ENCODE data around the gene DPCD.

DNA sequence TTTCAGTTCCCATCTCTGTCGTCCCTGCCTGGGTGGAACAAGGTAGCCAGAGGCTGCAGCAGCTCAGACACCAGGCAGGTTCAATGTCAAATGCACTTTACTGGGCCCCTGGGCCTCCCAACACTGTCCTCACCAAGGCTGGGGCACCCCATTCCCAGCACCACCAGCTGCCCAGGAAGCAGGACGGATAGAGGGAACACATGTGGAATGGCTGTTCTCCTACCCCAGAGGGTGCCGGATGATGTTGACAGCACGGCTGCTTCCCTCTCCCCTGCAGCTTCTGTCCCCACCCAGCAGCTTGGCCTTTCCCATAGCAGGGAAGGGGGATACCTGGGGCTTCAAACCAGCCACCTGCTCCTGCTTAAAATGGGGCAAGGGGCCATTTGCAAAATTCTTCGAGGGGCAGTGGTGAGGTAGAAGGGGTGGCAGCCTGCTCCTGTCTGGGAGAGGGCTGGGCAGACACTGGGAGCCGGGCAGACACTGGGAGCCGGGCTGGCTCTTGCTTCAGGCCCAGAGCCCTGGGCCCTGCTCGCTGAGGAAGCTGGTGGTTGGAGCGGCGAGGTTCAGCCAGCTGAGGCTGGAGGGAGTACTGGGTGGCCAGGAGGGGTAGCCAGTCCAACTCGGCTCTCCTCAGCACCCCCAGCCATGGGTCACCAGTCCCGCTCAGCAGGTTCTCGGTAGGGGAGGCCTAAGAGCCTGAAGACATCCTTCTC is 9.2 kb upstream of the DPCD start:
- TF ChIP-seq, protein P1, sequence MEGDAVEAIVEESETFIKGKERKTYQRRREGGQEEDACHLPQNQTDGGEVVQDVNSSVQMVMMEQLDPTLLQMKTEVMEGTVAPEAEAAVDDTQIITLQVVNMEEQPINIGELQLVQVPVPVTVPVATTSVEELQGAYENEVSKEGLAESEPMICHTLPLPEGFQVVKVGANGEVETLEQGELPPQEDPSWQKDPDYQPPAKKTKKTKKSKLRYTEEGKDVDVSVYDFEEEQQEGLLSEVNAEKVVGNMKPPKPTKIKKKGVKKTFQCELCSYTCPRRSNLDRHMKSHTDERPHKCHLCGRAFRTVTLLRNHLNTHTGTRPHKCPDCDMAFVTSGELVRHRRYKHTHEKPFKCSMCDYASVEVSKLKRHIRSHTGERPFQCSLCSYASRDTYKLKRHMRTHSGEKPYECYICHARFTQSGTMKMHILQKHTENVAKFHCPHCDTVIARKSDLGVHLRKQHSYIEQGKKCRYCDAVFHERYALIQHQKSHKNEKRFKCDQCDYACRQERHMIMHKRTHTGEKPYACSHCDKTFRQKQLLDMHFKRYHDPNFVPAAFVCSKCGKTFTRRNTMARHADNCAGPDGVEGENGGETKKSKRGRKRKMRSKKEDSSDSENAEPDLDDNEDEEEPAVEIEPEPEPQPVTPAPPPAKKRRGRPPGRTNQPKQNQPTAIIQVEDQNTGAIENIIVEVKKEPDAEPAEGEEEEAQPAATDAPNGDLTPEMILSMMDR (IDR thresholded peaks at IDR 0.05) = no peak
- TF ChIP-seq POLR2AphosphoS5 (IDR thresholded peaks at IDR 0.05) (no peak), EP300 (IDR thresholded peaks at IDR 0.05) (no peak), POLR2A (IDR thresholded peaks at IDR 0.05; ENCODE audit: low read depth) (no peak)
